Astrocyte (in vitro differentiated cells and primary cell): Measurements from ENCODE around the gene DCAF15. TPM values are rescaled to one million over a fixed set of nuclear protein-coding genes. Genes with fewer than 3 reads are reported as not detected.

ENCODE experiments used
- DNase-seq: peaks from one replicate; pipeline ENCODE4 v3.0.0-alpha.2; 2010; ENCODE audit warnings: low read depth
- FAIRE-seq: peaks from 2 replicates; lab custom pipeline; 2011; peaks lifted over from hg19 to GRCh38; lab: Jason Lieb, UNC
- H2AFZ ChIP-seq: 2 replicates; pipeline ENCODE4 v1.6.0; 2012; ENCODE audit warnings: low read depth, low read length, inconsistent platforms
- H3K27ac ChIP-seq: 2 replicates; pipeline ENCODE4 v1.5.1; 2011; ENCODE audit warnings: low read depth, low read length, inconsistent platforms
- H3K27me3 ChIP-seq: 2 replicates; pipeline ENCODE4 v1.6.0; 2011; ENCODE audit warnings: low read length, inconsistent platforms; ENCODE audit not compliant: insufficient read depth
- H3K36me3 ChIP-seq: 2 replicates; pipeline ENCODE4 v1.5.1; 2011; ENCODE audit warnings: low read length, inconsistent platforms; ENCODE audit not compliant: insufficient read depth
- H3K4me1 ChIP-seq: 2 replicates; pipeline ENCODE4 v1.5.1; 2011; ENCODE audit warnings: low read length, inconsistent platforms; ENCODE audit not compliant: insufficient read depth
- H3K4me2 ChIP-seq: 2 replicates; pipeline ENCODE4 v1.6.0; 2012; ENCODE audit warnings: low read length, inconsistent platforms
- H3K4me3 ChIP-seq: 2 replicates; pipeline ENCODE4 v1.5.1; 2011; ENCODE audit warnings: low read depth, mild to moderate bottlenecking, low read length, inconsistent platforms; ENCODE audit not compliant: insufficient read depth
- H3K79me2 ChIP-seq: 2 replicates; pipeline ENCODE4 v1.6.0; 2012; ENCODE audit warnings: mild to moderate bottlenecking, low read length, inconsistent platforms; ENCODE audit not compliant: insufficient read depth
- H3K9ac ChIP-seq: 2 replicates; pipeline ENCODE4 v1.6.0; 2012; ENCODE audit warnings: mild to moderate bottlenecking, low read length, inconsistent platforms
- H3K9me3 ChIP-seq: 2 replicates; pipeline ENCODE4 v1.5.1; 2012; ENCODE audit warnings: low read depth, mild to moderate bottlenecking, low read length, inconsistent platforms; ENCODE audit not compliant: insufficient read depth
- H4K20me1 ChIP-seq: 2 replicates; pipeline ENCODE4 v1.6.0; 2012; ENCODE audit warnings: low read length, inconsistent platforms; ENCODE audit not compliant: insufficient read depth
- H3K27ac Mint-ChIP-seq: one replicate; pipeline ENCODE4 v1.8.0; 2021; ENCODE audit warnings: mild to moderate bottlenecking, mixed read lengths; ENCODE audit not compliant: unreplicated experiment
- H3K27me3 Mint-ChIP-seq: one replicate; pipeline ENCODE4 v1.8.0; 2021; ENCODE audit warnings: low read depth, mixed read lengths; ENCODE audit not compliant: unreplicated experiment
- H3K36me3 Mint-ChIP-seq: one replicate; pipeline ENCODE4 v1.8.0; 2021; ENCODE audit warnings: low read depth, mixed read lengths; ENCODE audit not compliant: unreplicated experiment
- H3K4me1 Mint-ChIP-seq: one replicate; pipeline ENCODE4 v1.8.0; 2021; ENCODE audit warnings: low read depth, mixed read lengths; ENCODE audit not compliant: unreplicated experiment
- H3K4me3 Mint-ChIP-seq: one replicate; pipeline ENCODE4 v1.8.0; 2021; ENCODE audit warnings: mild to moderate bottlenecking, moderate library complexity, mixed read lengths; ENCODE audit not compliant: unreplicated experiment
- H3K9me3 Mint-ChIP-seq: one replicate; pipeline ENCODE4 v1.8.0; 2021; ENCODE audit warnings: mild to moderate bottlenecking, mixed read lengths; ENCODE audit not compliant: unreplicated experiment
- EZH2 ChIP-seq: IDR thresholded peaks from 2 replicates; pipeline ENCODE4 v1.6.1; 2012; ENCODE audit warnings: mild to moderate bottlenecking, low read length, inconsistent platforms; ENCODE audit not compliant: insufficient read depth
- total RNA-seq: library from RNA; stranded (reverse); gene quantifications from 2 replicates; pipeline ENCODE4 v1.2.1, GENCODE V29; 2021
- TF ChIP-seq, protein P1 (sequence below): IDR thresholded peaks from 2 replicates; pipeline ENCODE4 v1.5.1; 2011; ENCODE audit warnings: low read depth, mild to moderate bottlenecking, inconsistent platforms, low read length, moderate library complexity; ENCODE audit not compliant: insufficient read depth

The DCAF15 gene
- total RNA-seq, 1 donor from 2014 or later = 32.2 TPM

GRCh38 chr19:13931391-13932148 is 20.7 kb upstream of the DCAF15 start:
- TF ChIP-seq, protein P1, sequence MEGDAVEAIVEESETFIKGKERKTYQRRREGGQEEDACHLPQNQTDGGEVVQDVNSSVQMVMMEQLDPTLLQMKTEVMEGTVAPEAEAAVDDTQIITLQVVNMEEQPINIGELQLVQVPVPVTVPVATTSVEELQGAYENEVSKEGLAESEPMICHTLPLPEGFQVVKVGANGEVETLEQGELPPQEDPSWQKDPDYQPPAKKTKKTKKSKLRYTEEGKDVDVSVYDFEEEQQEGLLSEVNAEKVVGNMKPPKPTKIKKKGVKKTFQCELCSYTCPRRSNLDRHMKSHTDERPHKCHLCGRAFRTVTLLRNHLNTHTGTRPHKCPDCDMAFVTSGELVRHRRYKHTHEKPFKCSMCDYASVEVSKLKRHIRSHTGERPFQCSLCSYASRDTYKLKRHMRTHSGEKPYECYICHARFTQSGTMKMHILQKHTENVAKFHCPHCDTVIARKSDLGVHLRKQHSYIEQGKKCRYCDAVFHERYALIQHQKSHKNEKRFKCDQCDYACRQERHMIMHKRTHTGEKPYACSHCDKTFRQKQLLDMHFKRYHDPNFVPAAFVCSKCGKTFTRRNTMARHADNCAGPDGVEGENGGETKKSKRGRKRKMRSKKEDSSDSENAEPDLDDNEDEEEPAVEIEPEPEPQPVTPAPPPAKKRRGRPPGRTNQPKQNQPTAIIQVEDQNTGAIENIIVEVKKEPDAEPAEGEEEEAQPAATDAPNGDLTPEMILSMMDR = no peak
- Histone ChIP-seq H3K9ac (no peak overlapping the region), H3K27ac (no peak overlapping the region), H2AFZ (no peak overlapping the region), H3K4me1 (no peaks in the 10 kb centered on the region), H3K36me3 (no peaks in the 10 kb centered on the region), H3K4me2 (no peak overlapping the region), H3K4me3 (no peak overlapping the region), H4K20me1 (peaks cover 7% of the 10 kb centered on the region), H3K9me3 (no peaks in the 10 kb centered on the region), H3K27me3 (peaks cover 4% of the 10 kb centered on the region), H3K79me2 (no peaks in the 10 kb centered on the region)
- DNase-seq (no peak), FAIRE-seq (no peak)
- peaks cover 2% of the 10 kb centered on the region for H3K9me3 Mint-ChIP-seq
- H3K4me3 Mint-ChIP-seq = no peak overlapping the region
- peaks cover 7% of the 10 kb centered on the region for H3K27me3 Mint-ChIP-seq
- no peak overlapping the region for H3K27ac Mint-ChIP-seq
- H3K4me1 Mint-ChIP-seq = no peaks in the 10 kb centered on the region
- peaks cover 14% of the 10 kb centered on the region for H3K36me3 Mint-ChIP-seq

- H4K20me1 ChIP-seq = peaks cover 7% of the 10 kb centered on the region
- no peak for TF ChIP-seq EZH2
- H3K27me3 Mint-ChIP-seq = peaks cover 7% of the 10 kb centered on the region
- no peak overlapping the region for H3K27ac Mint-ChIP-seq
- H3K27me3 ChIP-seq = peaks cover 4% of the 10 kb centered on the region
- H3K9me3 ChIP-seq = no peaks in the 10 kb centered on the region
- H3K9me3 Mint-ChIP-seq = peaks cover 2% of the 10 kb centered on the region
- H3K4me1 Mint-ChIP-seq = no peaks in the 10 kb centered on the region
- no peak overlapping the region for H3K9ac ChIP-seq
- peaks cover 7% of the 10 kb centered on the region for H3K36me3 Mint-ChIP-seq
- no peaks in the 10 kb centered on the region for H3K4me1 ChIP-seq
- no peaks in the 10 kb centered on the region for H3K79me2 ChIP-seq
- no peak overlapping the region for H3K4me3 ChIP-seq
- FAIRE-seq (no peak), DNase-seq (no peak)
- no peak overlapping the region for H2AFZ ChIP-seq
- H3K27ac ChIP-seq = no peak overlapping the region
- H3K4me3 Mint-ChIP-seq = no peak overlapping the region
- H3K36me3 ChIP-seq = no peaks in the 10 kb centered on the region
- no peak overlapping the region for H3K4me2 ChIP-seq
Measured at GRCh38 chr19:13932149-13932637, 20.1 kb upstream of the DCAF15 start.

GRCh38 chr19:13932911-13933393 is 19.4 kb upstream of the DCAF15 start:
- Histone ChIP-seq H2AFZ (no peak overlapping the region), H4K20me1 (peaks cover 7% of the 10 kb centered on the region), H3K9ac (no peak overlapping the region), H3K79me2 (no peaks in the 10 kb centered on the region), H3K27me3 (peaks cover 4% of the 10 kb centered on the region), H3K4me1 (peaks cover 6% of the 10 kb centered on the region), H3K27ac (no peak overlapping the region), H3K4me2 (no peak overlapping the region), H3K9me3 (no peaks in the 10 kb centered on the region), H3K4me3 (no peak overlapping the region), H3K36me3 (no peaks in the 10 kb centered on the region)
- FAIRE-seq = no peak
- no peak overlapping the region for H3K4me3 Mint-ChIP-seq
- peaks cover 2% of the 10 kb centered on the region for H3K4me1 Mint-ChIP-seq
- peaks cover 7% of the 10 kb centered on the region for H3K36me3 Mint-ChIP-seq
- H3K27ac Mint-ChIP-seq = no peak overlapping the region
- no peaks in the 10 kb centered on the region for H3K9me3 Mint-ChIP-seq
- H3K27me3 Mint-ChIP-seq = peaks cover 8% of the 10 kb centered on the region
- DNase-seq = no peak
- TF ChIP-seq, protein P1 = no peak
- no peak for TF ChIP-seq EZH2
